ENCODE results near the gene CLPSL2.

- TF ChIP-seq POLR2A (IDR thresholded peaks at IDR 0.05; ENCODE audit: borderline replicate concordance, extremely low read depth, insufficient read depth, insufficient read length) (no peak), CEBPB (IDR thresholded peaks at IDR 0.05; ENCODE audit: low read depth) (no peak), ATF3 (IDR thresholded peaks at IDR 0.05) (no peak), CTCF (IDR thresholded peaks at IDR 0.05 in 2 of 3, conservative IDR thresholded peaks at IDR 0.05 in 1 of 3; ENCODE audit: borderline replicate concordance in 1 of 3, insufficient read depth in 1 of 3, low read depth in 2 of 3, low read length in 2 of 3) (no peak), ZNF274 (IDR thresholded peaks at IDR 0.05; ENCODE audit: low read depth, low read length) (no peak), YY1 (IDR thresholded peaks at IDR 0.05; ENCODE audit: extremely low read depth, insufficient replicate concordance, low read depth, low read length) (no peak), ZFX (IDR thresholded peaks at IDR 0.05) (no peak), EZH2 (IDR thresholded peaks at IDR 0.05) (no peak), EZH2phosphoT487 (IDR thresholded peaks at IDR 0.05; ENCODE audit: borderline replicate concordance) (no peak), RAD21 (IDR thresholded peaks at IDR 0.05; ENCODE audit: low read depth) (no peak)
These were observed 2.0 kb downstream of the CLPSL2 start for GRCh38 chr6:35778437-35778836.
